GM12874 (cell line): Measurements from ENCODE around the gene SMARCAL1.

Experiments used
- CTCF ChIP-seq: IDR thresholded peaks from 2 replicates; pipeline ENCODE4 v1.5.1; 2011; ENCODE audit warnings: low read depth, mild to moderate bottlenecking, control low read depth, low read length, moderate library complexity; ENCODE audit not compliant: insufficient read depth

SMARCAL1 gene

GRCh38 chr2:216499641-216500218 lies 87.4 kb downstream of the SMARCAL1 start:
- no peak for TF ChIP-seq CTCF

DNA sequence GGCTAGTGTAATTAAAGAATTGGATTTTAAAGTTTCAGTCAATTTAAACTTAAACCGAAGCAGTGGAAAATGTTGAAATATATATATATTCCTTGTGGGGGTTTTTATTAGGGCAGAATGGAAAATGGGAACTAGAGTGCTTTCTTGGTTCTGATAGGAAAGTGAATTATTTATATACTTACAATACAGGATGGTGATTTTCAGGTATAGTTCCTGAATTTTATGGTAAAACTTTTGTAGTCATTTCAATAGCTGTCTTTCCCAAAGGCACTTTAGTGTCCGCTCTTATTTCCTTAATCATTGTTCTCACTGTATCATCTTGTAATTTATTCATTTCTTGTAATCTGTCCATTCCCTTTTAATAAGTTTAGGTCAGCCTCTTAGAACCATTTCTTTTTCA lies 88.3 kb downstream of the SMARCAL1 start:
- no peak for TF ChIP-seq CTCF

DNA sequence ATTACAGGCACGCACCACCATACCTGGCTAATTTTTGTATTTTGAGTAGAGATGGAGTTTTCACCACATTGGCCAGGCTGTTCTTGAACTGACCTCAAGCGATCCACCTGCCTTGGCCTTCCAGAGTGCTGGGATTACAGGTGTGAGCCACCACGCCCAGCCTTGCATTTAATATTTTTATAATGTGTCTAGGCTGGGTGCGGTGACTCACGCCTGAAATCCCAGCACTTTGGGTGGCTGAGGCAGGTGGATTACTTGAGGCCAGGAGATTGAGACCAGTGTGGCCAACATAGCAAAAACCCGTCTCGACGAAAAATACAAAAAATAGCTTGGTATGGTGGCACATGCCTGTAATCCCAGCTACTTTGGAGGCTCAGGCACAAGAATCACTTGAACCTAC lies 89.6 kb downstream of the SMARCAL1 start:
- TF ChIP-seq CTCF = no peak

DNA sequence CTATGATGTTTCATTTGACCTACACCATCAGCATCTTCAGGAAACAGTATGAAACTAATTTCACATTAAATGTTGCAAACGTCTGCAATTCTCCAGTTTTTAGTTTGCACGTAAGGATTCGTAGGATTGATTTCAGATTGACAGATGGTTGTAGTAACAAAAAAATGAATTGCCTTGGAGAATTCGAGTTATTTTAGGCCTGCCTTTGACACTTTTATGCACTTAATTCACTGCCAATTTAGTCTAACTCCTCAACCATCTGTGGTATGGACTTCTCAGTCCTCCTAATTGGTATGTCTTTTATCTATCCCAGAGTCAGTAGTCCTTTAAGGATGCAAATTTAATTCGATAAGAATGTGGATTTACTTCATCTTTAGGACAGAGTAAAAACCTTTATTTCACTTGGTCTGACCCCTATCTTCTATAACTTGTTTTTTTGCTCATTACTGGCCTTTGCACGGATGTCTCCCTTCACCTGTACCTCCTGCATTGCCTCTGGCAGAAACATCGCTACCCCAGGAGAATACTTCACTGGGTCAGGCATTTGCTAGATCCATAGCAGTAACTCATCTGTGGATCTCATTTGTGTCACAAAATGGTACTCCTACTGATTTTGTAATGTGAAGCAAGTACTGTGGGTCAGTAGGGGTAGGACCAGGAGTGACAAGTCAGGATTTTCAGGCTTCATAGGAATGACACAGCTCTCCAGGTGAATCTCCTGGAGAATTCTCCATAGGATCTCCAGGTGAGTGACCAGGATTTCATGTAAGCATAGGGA lies 90.3 kb downstream of the SMARCAL1 start:
- no peak for TF ChIP-seq CTCF

GRCh38 chr2:216503159-216503629 lies 90.9 kb downstream of the SMARCAL1 start:
- no peak for TF ChIP-seq CTCF

GRCh38 chr2:216503697-216504375 lies 91.6 kb downstream of the SMARCAL1 start:
- no peak for TF ChIP-seq CTCF

- no peak for TF ChIP-seq CTCF
Observed at GRCh38 chr2:216504376-216504762, 92.1 kb downstream of the SMARCAL1 start.
